ENCODE measurements around the gene SPOCK1. TPM values are rescaled to one million over a fixed set of nuclear protein-coding genes. Genes with fewer than 3 reads are reported as not detected.
"Not testable (repeated sequence)": the region's sequence is repeated elsewhere in the genome, so short reads cannot be mapped to it uniquely, and the experiment has no call there.

SPOCK1 gene
- total RNA-seq, 1 donor from 2014 or later: 1.0 TPM

- not testable (repeated sequence) for DNase-seq
Observed at GRCh38 chr5:137259115-137259514, 240.0 kb downstream of the SPOCK1 start.

GRCh38 chr5:137254119-137255090, 244.7 kb downstream of the SPOCK1 start:
- peak; percentile 8 for DNase-seq

- DNase-seq: no peak
Observed at GRCh38 chr5:137252512-137252911, 246.6 kb downstream of the SPOCK1 start.

- no peak for DNase-seq
Observed at GRCh38 chr5:137250421-137250820, 248.7 kb downstream of the SPOCK1 start.

GRCh38 chr5:137248527-137248926, 250.6 kb downstream of the SPOCK1 start:
- no peak for DNase-seq

GRCh38 chr5:137245438-137245837, 253.7 kb downstream of the SPOCK1 start:
- no peak for DNase-seq

- DNase-seq: no peak
Observed at GRCh38 chr5:137240285-137240684, 258.8 kb downstream of the SPOCK1 start.

- no peak for DNase-seq
Observed at GRCh38 chr5:137236849-137237507, 262.1 kb downstream of the SPOCK1 start.

- DNase-seq: no peak
Observed at GRCh38 chr5:137236252-137236651, 262.9 kb downstream of the SPOCK1 start.

- DNase-seq: peak; percentile 7
Observed at GRCh38 chr5:137234973-137235943, 263.9 kb downstream of the SPOCK1 start.

GRCh38 chr5:137233726-137234125, 265.4 kb downstream of the SPOCK1 start:
- DNase-seq: no peak

GRCh38 chr5:137233304-137233703, 265.8 kb downstream of the SPOCK1 start:
- not testable (repeated sequence) for DNase-seq

GRCh38 chr5:137231540-137231939, 267.6 kb downstream of the SPOCK1 start:
- DNase-seq: peak; percentile 1

- no peak for DNase-seq
Observed at GRCh38 chr5:137228816-137229215, 270.3 kb downstream of the SPOCK1 start.

- no peak for DNase-seq
Observed at GRCh38 chr5:137226081-137226480, 273.0 kb downstream of the SPOCK1 start.

- DNase-seq: no peak
Observed at GRCh38 chr5:137223324-137224295, 275.5 kb downstream of the SPOCK1 start.

GRCh38 chr5:137221943-137222342, 277.2 kb downstream of the SPOCK1 start:
- DNase-seq: no peak

GRCh38 chr5:137220523-137220927, 278.6 kb downstream of the SPOCK1 start:
- DNase-seq: peak; percentile 84

GRCh38 chr5:137218896-137219295, 280.2 kb downstream of the SPOCK1 start:
- no peak for DNase-seq

- peak; percentile 13 for DNase-seq
Observed at GRCh38 chr5:137218471-137218870, 280.7 kb downstream of the SPOCK1 start.

GRCh38 chr5:137217599-137218200, 281.4 kb downstream of the SPOCK1 start:
- DNase-seq: no peak

All from dermis blood vessel endothelial cell (primary cell).